ENCODE measurements around the gene CHCHD10. TPM values are rescaled to one million over a fixed set of nuclear protein-coding genes. Genes with fewer than 3 reads are reported as not detected.
A peak's percentile ranks its signal among the peaks of the same experiment; 100 is the strongest.

Gene CHCHD10
- total RNA-seq, 4 donors from 2014 or later, result 26.7 to 46.4 (median 32.2) TPM

DNA sequence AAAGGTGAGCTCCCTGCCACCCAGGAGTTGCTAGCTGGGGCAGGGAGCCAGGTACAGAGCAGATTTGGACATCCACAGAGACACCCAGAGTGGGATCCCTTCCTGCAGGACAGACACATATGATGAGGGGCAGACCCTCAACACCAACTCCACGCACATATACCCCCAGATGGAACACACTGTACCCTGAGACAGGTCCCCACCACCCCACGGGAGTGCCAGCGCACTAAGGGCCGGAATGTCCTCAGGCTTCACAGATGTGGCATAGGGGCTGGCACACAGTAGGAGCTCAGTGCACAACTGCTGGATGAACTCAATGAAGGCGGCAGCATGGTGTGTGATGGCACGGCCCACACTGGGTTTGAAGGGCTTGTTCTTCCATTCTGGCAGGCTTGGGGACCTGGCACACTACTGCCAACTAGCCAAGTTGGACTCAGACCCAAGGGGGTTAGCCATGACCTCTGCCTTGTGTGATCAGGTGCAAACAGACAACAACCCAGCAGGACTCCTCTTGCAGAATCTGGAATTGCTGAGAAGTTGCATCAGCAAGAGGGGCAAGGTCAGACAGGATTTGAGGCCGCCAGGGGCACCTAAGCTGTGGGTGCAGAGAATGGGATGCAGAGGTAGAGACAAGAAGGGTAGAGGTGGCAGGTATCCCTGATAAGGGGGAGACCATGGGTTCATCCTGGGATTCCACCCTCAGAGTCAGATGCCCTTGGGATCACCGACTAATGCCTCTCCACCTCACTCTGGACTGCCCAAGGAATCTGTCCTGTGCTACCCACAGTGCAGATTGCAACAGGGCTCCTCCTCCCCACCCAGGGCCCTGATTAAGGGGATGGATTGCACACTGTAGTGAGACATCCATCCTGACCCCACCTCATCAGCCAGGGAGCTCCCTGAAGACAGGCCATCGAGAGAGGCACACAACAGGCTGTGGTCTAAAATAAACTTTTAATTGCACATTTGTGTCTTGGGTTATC lies 2.6 kb downstream of the CHCHD10 start:
- DNase-seq (ENCODE audit: low spot score in 2 of 2), result no peak
- WGBS, result 93% methylated on average over 9 of the region's 9 CpGs
- Histone ChIP-seq H3K4me3 (no peak overlapping the region), H3K27ac (no peak overlapping the region), H3K4me1 (peaks cover 45% of the 10 kb centered on the region), H3K9me3 (no peaks in the 10 kb centered on the region), H3K27me3 (no peaks in the 10 kb centered on the region), H3K36me3 (peaks cover 2% of the 10 kb centered on the region)
- TF ChIP-seq POLR2A (IDR thresholded peaks at IDR 0.05), result no peak
- no peak for TF ChIP-seq POLR2AphosphoS5 (IDR thresholded peaks at IDR 0.05)
- TF ChIP-seq, protein P1, sequence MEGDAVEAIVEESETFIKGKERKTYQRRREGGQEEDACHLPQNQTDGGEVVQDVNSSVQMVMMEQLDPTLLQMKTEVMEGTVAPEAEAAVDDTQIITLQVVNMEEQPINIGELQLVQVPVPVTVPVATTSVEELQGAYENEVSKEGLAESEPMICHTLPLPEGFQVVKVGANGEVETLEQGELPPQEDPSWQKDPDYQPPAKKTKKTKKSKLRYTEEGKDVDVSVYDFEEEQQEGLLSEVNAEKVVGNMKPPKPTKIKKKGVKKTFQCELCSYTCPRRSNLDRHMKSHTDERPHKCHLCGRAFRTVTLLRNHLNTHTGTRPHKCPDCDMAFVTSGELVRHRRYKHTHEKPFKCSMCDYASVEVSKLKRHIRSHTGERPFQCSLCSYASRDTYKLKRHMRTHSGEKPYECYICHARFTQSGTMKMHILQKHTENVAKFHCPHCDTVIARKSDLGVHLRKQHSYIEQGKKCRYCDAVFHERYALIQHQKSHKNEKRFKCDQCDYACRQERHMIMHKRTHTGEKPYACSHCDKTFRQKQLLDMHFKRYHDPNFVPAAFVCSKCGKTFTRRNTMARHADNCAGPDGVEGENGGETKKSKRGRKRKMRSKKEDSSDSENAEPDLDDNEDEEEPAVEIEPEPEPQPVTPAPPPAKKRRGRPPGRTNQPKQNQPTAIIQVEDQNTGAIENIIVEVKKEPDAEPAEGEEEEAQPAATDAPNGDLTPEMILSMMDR (IDR thresholded peaks at IDR 0.05), result no peak
- TF ChIP-seq EP300 (IDR thresholded peaks at IDR 0.05), result no peak

GRCh38 chr22:23763954-23764353 lies 3.8 kb downstream of the CHCHD10 start:
- Histone ChIP-seq H3K9me3 (no peaks in the 10 kb centered on the region), H3K36me3 (peaks cover 2% of the 10 kb centered on the region), H3K4me3 (no peak overlapping the region), H3K27me3 (no peaks in the 10 kb centered on the region), H3K4me1 (peaks cover 45% of the 10 kb centered on the region), H3K27ac (no peak overlapping the region)
- 71% methylated on average over 7 of the region's 7 CpGs for WGBS
- no peak for DNase-seq (ENCODE audit: low spot score in 2 of 2)
- TF ChIP-seq EP300 (IDR thresholded peaks at IDR 0.05) (no peak), POLR2A (IDR thresholded peaks at IDR 0.05) (no peak), POLR2AphosphoS5 (IDR thresholded peaks at IDR 0.05) (no peak)
- TF ChIP-seq, protein P1 (IDR thresholded peaks at IDR 0.05), result no peak

GRCh38 chr22:23763579-23763945 lies 4.2 kb downstream of the CHCHD10 start:
- TF ChIP-seq POLR2AphosphoS5 (IDR thresholded peaks at IDR 0.05) (no peak), EP300 (IDR thresholded peaks at IDR 0.05) (no peak), POLR2A (IDR thresholded peaks at IDR 0.05) (no peak)
- TF ChIP-seq, protein P1 (IDR thresholded peaks at IDR 0.05), result no peak
- H3K9me3 ChIP-seq, result no peaks in the 10 kb centered on the region
- H3K27ac ChIP-seq, result no peak overlapping the region
- peaks cover 2% of the 10 kb centered on the region for H3K36me3 ChIP-seq
- DNase-seq (ENCODE audit: low spot score in 2 of 2), result no peak
- H3K4me3 ChIP-seq, result peak overlapping the region; percentile 19
- H3K4me1 ChIP-seq, result peaks cover 41% of the 10 kb centered on the region
- no peaks in the 10 kb centered on the region for H3K27me3 ChIP-seq
- WGBS, result 39% methylated on average over 17 of the region's 17 CpGs

- Histone ChIP-seq H3K27ac (no peak within 1 kb of the TSS), H3K4me1 (peaks cover 37% of the 10 kb centered on the region), H3K27me3 (no peaks in the 10 kb centered on the region), H3K9me3 (no peaks in the 10 kb centered on the region), H3K4me3 (peak within 1 kb of the TSS; percentile 19), H3K36me3 (peaks cover 2% of the 10 kb centered on the region)
- no peak for DNase-seq (ENCODE audit: low spot score in 2 of 2)
- WGBS, result 64% methylated on average over 22 of the region's 23 CpGs
- TF ChIP-seq EP300 (IDR thresholded peaks at IDR 0.05) (no peak), POLR2AphosphoS5 (IDR thresholded peaks at IDR 0.05) (no peak), POLR2A (IDR thresholded peaks at IDR 0.05) (no peak)
- TF ChIP-seq, protein P1 (IDR thresholded peaks at IDR 0.05), result no peak
Observed at GRCh38 chr22:23762842-23763578, 4.8 kb downstream of the CHCHD10 start, which contains the start of gene C22orf15. Gene C22orf15, plus strand, starts transcription at chr22:23762990. Its CDS starts 317 bp downstream, at chr22:23763307.

- 90% methylated on average over 6 of the region's 6 CpGs for WGBS
- H3K9me3 ChIP-seq, result no peaks in the 10 kb centered on the region
- no peak overlapping the region for H3K27ac ChIP-seq
- no peaks in the 10 kb centered on the region for H3K27me3 ChIP-seq
- TF ChIP-seq POLR2AphosphoS5 (IDR thresholded peaks at IDR 0.05) (no peak), EP300 (IDR thresholded peaks at IDR 0.05) (no peak), POLR2A (IDR thresholded peaks at IDR 0.05) (no peak)
- TF ChIP-seq, protein P1 (IDR thresholded peaks at IDR 0.05), result no peak
- peaks cover 14% of the 10 kb centered on the region for H3K4me1 ChIP-seq
- no peak for DNase-seq (ENCODE audit: low spot score in 2 of 2)
- peaks cover 2% of the 10 kb centered on the region for H3K36me3 ChIP-seq
- H3K4me3 ChIP-seq, result no peak overlapping the region
Observed at GRCh38 chr22:23760056-23760455, 7.7 kb downstream of the CHCHD10 start.
